ENCODE measurements around the gene INKA2.
A peak's percentile ranks its signal among the peaks of the same experiment; 100 is the strongest.

Gene INKA2

DNA sequence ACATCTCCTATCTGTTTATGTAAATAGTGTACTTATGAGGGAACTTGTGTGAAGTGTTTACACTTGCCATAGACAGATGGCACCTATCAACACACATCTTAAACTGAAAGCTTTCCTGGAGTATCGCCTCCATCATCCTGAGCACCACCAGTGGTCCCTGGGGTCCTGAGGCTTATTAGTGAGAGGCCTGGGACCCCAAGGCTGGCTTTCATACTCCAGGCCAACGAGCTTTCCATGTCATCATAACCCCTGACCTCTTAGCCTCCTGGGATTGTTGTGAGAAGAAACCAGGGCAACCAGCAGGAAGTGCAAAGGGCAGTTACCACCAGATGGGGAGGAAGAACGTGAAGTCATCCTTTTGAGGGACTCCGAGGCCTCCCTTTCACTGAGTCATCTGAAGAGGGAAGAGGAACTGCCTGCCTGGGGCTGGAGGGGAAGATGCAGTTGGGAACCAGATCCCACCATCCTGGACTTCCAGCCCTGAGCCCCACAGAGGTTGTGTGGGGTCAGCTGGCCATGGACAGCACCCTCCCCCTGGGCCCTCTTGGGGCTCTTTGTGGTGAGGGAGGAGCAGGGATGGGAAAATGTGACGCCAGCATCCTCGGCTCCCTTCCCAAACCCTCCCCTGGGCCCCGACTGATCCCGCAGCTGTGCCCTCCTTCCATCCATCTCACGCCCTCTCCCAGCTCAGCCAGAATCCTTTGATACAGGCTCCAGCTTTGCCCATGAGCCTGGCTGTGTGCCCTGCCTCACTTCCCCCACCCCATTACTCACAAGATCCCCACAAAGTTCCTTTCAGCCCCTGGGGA lies 5.8 kb downstream of the INKA2 start:
- DNase-seq = peak in 22 of 51 donors; percentile 17 to 56 (median 35)

DNA sequence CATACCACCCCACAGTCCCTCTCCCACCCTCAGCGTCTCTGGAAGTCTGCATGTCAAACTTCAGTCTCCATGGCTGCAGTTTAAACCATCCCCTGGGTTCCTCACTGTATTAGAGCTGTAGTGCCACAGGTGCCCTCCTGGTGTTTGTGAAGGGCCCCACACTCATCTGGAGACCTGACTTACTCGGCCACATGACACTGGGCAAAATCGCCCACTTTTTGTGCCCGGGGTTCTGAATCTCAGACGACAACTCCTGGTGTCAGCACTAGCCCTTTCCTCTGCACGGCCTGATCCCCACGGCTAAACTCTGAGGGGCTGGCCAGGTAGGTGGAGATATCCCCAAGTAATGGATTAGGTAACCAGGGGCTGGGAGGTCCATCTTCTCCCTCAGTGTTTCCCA lies 6.5 kb downstream of the INKA2 start:
- no peak for DNase-seq

GRCh38 chr1:111731956-111732355 lies 7.2 kb downstream of the INKA2 start:
- no peak for DNase-seq

- no peak for DNase-seq
Observed at GRCh38 chr1:111730706-111731105, 8.5 kb downstream of the INKA2 start.

GRCh38 chr1:111729946-111730681 lies 9.1 kb downstream of the INKA2 start:
- peak in 1 of 51 donors; percentile 28 for DNase-seq

GRCh38 chr1:111729271-111729921 lies 9.8 kb downstream of the INKA2 start:
- DNase-seq = peak in 9 of 51 donors; percentile 16 to 52 (median 25)

DNA sequence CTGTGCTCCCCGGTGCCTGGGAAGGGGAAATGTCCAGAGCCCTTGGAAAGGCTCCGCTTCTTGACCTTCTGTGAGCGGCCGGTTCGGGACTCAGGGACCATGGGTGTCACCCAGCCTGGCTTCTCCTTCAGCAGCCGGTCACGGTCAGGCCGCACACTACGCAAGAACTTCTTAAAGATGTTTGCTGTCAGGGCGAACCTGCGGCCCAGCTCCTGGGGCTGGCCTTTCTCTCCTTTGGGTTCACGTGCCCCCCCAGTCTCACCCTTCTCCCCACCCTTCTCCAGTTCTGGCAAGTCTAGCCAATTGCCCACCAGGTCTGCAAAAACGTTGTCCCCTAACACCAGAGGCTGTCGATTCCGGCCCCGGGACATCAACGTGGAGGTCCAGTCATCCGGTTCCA lies 12.1 kb downstream of the INKA2 start:
- no peak for DNase-seq

DNA sequence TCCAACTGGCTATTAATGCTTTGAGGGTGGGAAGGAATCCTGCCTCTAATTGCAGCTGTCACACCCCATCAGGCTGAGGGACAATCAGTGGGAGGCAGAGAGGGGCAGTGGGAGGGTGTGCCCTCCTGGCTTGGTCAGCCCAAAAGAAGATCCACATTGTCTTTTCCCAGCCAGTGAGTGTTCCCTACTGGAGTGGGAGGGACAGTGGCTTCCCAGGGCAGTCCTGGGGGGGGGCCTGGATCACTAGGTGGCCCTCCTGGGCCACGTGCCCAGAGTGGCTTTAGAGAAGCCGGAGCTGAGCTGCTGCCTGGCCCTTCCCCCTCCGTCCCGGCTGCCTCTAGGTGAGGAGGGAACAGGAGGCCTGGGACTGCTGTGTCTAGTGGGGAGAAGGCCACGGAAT lies 14.0 kb downstream of the INKA2 start:
- DNase-seq = peak in 17 of 51 donors; percentile 15 to 57 (median 38)

GRCh38 chr1:111723871-111724270 lies 15.3 kb downstream of the INKA2 start:
- no peak for DNase-seq

DNA sequence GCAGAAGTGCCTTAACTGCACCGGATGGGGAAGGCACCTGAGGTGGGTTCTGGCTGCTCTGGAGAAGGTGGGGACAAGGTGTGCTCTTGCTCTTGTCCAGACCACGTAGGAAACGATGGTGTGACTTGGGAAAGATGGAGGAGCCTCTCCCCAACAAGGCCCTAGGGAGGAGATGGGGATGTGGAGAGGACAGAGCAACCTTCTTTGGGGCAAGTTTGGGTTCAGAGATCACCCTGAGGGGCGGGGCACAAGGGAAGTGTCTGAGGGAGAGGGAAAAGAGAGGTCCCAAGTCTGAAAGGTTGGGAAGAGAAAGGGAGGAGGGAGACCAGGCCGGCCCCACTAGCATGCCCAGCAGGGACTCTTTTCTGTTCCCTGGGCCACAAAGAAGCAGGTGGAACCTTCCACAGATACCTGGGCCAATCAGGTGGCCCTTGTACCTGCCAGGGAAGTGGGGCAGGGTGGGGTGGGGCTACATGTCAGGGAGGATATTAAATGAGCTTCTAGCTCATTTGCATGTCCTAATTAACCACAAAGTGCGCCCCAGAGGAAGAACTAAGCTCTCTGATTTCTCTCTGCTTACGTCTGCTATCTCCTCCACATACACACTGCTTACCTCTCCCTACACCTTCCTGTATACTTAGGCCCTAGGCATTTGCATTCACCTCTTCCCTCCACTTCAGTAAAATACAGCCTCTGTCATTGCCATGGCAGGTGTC lies 15.9 kb downstream of the INKA2 start:
- DNase-seq = no peak

- DNase-seq = peak in 1 of 51 donors; percentile 22
Observed at GRCh38 chr1:111720977-111721786, 18.0 kb downstream of the INKA2 start.

GRCh38 chr1:111720274-111720976 lies 18.8 kb downstream of the INKA2 start:
- no peak for DNase-seq

GRCh38 chr1:111719674-111720132 lies 19.5 kb downstream of the INKA2 start:
- DNase-seq = no peak

DNA sequence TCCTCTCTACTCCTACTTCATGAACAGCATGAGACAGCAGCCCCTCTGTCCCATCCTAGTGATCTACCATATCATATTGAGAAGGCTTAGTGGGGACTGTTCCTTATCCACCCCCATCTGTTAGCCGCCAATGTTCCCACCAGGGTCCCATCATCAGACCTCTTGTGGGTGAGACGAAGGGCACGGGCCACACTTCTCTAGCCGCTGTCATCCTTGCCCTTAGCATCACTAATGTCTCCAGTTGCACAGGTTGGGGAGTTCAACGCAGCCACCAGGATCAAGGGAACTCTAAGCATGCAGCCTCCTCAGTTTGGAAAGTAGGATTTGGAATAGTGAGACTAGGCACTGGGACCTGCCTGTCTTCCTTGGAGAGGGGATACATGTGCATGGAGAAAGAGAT lies 20.1 kb downstream of the INKA2 start:
- no peak for DNase-seq

DNA sequence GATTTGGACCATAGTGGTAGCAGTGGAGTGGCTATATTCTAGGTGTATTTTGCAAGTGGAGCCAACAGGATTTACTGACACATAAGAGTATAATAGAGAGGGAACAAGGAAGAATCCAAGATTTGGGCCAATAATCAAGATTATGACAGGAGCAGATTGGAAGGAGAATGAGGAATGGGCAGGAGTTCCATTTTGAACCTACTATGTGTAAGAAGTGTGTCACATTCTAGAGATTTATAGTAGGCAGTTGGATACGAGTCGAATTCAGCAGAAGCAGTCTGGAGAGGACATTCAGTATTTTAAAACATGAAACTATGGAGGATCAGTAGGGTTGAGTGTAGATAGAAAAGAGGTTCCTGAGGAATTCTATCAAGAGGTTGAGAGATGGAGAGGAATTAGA lies 21.7 kb downstream of the INKA2 start:
- DNase-seq = no peak

- DNase-seq = no peak
Observed at GRCh38 chr1:111716333-111716732, 22.9 kb downstream of the INKA2 start.

GRCh38 chr1:111709986-111710385 lies 29.2 kb downstream of the INKA2 start:
- no peak for DNase-seq

DNA sequence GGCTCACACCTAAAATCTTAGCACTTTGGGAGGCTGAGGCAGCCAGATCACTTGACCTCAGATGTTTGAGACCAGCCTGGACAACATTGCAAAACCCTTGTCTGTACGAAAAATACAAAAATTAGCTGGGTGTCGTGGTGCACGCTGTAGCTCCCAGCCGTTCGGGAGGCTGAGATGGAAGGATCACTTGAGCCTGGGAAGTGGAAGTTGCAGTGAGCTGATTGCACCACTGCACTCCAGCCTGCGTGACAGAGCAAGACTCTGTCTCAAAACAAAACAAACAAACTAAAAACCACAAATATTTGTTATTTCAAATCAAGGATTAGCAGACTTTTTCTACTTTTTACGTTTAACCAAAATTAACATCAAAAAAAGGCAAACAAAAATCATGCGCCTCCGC lies 31.3 kb downstream of the INKA2 start:
- DNase-seq = no peak

DNA sequence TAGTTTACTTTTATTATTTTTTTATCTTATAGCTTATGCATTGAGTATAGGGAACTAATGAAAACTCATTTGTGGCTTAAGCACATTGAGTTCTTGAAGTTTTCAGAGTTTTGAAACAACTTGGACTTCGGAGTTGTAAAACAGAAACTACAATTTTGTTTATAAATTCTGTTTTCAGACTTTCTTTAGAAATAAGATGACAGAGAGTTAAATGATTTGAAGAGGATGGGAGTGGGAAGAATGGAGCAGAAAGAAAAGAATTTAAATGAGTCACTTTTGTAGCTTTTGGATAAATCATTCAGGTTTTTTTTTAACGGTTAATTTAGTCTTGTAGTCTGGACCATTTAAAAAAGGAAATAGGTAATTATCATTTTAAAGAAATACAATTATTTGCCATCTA lies 32.3 kb downstream of the INKA2 start:
- no peak for DNase-seq

- no peak for DNase-seq
Observed at GRCh38 chr1:111705841-111706240, 33.4 kb downstream of the INKA2 start.

Measured in hypothalamus (tissue), 51 donors.